ENCODE measurements around the gene C11orf91.
"Not testable (repeated sequence)": the region's sequence is repeated elsewhere in the genome, so short reads cannot be mapped to it uniquely, and the experiment has no call there.

The C11orf91 gene

GRCh38 chr11:33700502-33701271 is at the start of gene C11orf91:
Gene C11orf91 (minus strand): TSS chr11:33700826. CDS start chr11:33700740, 86 bp downstream.
- peak; percentile 91 to 94 for DNase-seq

- DNase-seq, result no peak
Measured at GRCh38 chr11:33747979-33748378, 47.4 kb upstream of the C11orf91 start.

- no peak for DNase-seq
Measured at GRCh38 chr11:33743291-33743690, 42.7 kb upstream of the C11orf91 start.

DNA sequence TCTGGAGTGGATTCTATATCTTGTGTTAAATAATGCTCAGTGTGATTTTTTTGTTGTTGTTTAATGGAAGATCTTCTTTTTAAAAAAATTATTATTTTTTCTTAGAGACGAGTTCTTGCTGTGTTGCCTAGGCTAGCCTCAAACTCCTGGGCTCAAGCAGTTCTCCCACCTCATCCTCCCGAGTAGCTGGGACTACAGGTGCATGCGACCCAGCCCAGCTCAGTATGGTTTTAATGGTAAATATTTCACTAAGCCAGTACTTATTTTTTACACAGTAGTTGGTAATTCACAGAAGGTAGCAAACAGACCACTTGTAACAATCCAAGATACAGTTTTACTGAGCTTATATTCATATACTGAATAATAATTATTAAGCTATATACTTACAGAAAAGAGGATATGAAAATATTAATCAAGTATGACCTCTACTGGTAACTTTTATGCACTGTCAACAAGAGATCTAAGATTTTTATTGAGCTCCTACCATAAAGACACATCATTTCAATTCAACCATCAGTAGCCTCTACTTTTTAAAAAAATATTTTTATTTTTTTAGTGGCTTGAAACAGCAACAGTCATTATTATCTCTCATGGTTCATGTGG is 41.7 kb upstream of the C11orf91 start:
- DNase-seq, result peak in 1 of 2 donors; percentile 28

- DNase-seq, result no peak
Measured at GRCh38 chr11:33741806-33742205, 41.2 kb upstream of the C11orf91 start.

- no peak for DNase-seq
Measured at GRCh38 chr11:33737362-33737821, 36.8 kb upstream of the C11orf91 start.

- DNase-seq, result peak; percentile 89 to 90
Measured at GRCh38 chr11:33736148-33736812, 35.7 kb upstream of the C11orf91 start, which contains the start of gene CD59. Gene CD59 (minus strand): TSS chr11:33736423. CDS start chr11:33722445, 13,978 bp downstream.

- peak; percentile 50 to 53 for DNase-seq
Measured at GRCh38 chr11:33735271-33736147, 34.9 kb upstream of the C11orf91 start.

- DNase-seq, result no peak
Measured at GRCh38 chr11:33734441-33735270, 34.0 kb upstream of the C11orf91 start.

DNA sequence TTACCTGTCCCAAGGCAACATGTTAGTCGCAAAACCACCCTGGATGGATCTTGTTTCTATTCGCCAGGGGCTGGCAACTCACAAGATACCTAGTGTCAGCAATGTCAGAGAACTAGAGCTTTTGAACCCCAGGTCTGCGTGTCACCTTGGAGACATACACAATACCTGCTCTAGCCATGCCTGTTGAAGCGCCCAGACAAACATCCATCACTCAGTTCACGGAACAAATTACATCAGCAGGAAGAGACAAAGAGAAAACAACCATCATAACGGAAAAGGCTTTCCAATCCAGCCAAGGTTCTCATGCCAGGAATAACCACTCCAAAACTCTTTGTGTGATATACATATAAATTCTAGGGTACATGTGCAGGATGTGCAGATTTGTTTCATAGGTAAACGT is 33.4 kb upstream of the C11orf91 start:
- DNase-seq, result no peak

DNA sequence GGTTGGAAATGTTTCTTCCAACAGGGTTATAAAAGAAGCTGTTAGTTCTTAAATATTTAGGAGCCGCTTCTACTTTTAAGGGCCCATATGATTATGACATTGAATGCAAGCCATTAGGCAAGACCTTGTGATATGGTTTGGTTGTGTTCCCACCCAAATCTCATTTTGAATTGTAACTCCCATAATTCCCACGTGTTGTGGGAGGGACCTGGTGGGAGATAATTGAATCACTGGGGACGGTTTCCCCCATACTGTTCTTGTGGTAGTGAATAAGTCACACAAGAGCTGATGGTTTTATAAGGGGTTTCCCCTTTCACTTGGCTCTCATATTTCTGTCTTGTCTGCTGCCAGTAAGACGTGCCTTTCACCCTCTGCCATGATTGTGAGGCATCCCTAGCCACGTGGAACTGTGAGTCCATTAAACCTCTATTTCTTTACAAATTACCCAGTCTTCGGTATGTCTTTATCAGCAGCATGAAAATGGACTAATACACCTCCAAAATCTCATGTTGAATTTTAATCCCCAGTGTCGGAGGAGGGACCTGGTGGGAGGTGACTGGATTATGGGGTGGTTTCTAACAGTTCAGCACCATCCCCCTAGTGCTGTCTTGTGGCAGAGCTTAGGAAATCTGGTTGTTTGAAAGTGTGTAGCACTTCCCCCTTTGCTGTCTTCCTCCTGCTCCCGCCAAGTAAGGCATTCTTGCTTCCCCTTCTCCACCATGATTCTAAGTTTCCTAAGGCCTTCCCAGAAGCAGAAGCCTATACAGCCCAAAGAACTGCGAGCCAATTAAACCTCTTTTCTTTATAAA is 31.3 kb upstream of the C11orf91 start:
- DNase-seq, result peak in 1 of 2 donors; percentile 14

GRCh38 chr11:33730716-33731115 is 30.1 kb upstream of the C11orf91 start:
- no peak for DNase-seq

- not testable (repeated sequence) for DNase-seq
Measured at GRCh38 chr11:33729072-33729664, 28.5 kb upstream of the C11orf91 start.

GRCh38 chr11:33727539-33727938 is 26.9 kb upstream of the C11orf91 start:
- not testable (repeated sequence) for DNase-seq

- DNase-seq, result no peak
Measured at GRCh38 chr11:33725496-33725895, 24.9 kb upstream of the C11orf91 start.

- DNase-seq, result no peak
Measured at GRCh38 chr11:33724644-33725035, 24.0 kb upstream of the C11orf91 start.

DNA sequence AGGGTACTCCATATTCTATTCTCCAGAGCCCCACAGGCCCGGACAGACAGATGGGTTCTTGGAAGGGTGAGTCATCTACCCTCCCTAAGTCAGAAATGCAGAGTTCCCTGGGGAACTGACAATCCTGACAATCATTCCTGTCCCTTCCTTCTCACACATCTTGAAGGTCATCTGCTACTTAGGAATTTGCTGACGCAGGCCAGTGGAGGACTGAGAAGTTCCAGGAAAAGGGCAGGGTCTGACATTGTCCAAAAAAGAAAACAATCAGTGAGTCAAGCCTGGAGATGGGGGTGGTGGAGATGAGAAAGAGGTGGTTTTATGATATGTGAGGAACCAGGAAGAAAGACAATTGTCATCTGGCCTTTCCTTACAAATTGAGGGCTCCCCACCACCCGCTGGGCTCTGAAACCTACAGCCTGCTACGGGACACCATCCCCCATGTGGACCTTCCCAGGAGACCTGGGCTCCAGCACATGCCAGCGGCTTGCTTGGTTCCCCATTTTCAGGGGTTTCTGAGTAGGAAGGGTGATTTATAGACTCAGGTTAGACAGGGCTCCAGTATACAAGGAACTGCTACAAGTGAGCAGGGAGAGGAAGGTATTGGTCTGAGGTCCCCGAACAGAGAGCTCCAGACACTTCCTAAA is 22.7 kb upstream of the C11orf91 start:
- peak in 1 of 2 donors; percentile 8 for DNase-seq

DNA sequence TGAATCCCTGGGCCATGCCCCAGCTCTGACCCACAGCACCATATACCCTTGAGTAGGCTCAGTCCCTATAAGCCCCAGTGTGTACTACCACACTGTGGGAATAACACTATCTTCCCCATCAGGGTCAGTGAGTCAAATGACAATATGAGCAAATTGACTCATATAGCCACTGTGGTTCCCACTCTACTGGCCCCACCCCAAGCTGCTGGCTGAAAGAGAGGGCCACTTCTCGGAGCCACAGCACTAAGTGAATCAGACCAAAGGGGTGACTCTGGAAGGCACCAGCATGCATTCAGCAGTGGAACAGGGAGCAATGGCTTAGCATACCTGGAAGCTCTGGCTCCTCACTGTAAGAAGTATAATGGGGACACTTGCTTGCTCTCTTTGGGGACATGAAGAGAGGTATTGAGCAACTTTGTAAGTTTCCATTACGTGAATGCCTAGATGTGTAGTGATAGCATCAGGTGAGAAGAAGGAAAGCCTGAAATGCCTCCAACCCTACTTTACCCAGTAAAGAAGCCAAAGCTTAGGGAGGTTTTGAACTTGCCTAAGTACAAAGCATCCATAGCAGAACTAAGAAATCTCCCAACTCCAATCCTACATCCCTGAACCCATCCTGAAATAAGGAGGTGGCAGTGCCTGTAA is 22.1 kb upstream of the C11orf91 start:
- DNase-seq, result peak in 1 of 2 donors; percentile 22

GRCh38 chr11:33721984-33722383 is 21.4 kb upstream of the C11orf91 start:
- no peak for DNase-seq
